ENCODE data around the gene ZBTB20.

The ZBTB20 gene

GRCh38 chr3:114884213-114884923 lies 262.7 kb downstream of the ZBTB20 start:
- Histone ChIP-seq H3K9ac (ENCODE audit: low read length) (peak overlapping the region; percentile 42; the same call in 1 of the 2 replicates), H3K4me1 (ENCODE audit: low read length) (peaks cover 36% of the 10 kb centered on the region), H4K20me1 (ENCODE audit: insufficient read depth, low read length) (no peaks in the 10 kb centered on the region), H3K9me3 (ENCODE audit: insufficient read depth, low read length) (no peaks in the 10 kb centered on the region), H3K4me2 (ENCODE audit: low read length) (peak overlapping the region; percentile 83), H3K4me3 (ENCODE audit: low read length) (peak overlapping the region; percentile 65), H3K27me3 (ENCODE audit: low read depth, low read length) (peaks cover 13% of the 10 kb centered on the region; the same call in 1 of the 2 replicates), H3K27ac (ENCODE audit: low read length) (peak overlapping the region; percentile 82), H2AFZ (ENCODE audit: low read depth, low read length) (peak overlapping the region; percentile 88), H3K36me3 (replicated peaks; ENCODE audit: low read depth, low read length) (no peaks in the 10 kb centered on the region), H3K79me2 (ENCODE audit: low read length) (no peaks in the 10 kb centered on the region)
- TF ChIP-seq EZH2phosphoT487 (IDR thresholded peaks at IDR 0.05; ENCODE audit: low read depth): no peak
- TF ChIP-seq, protein P1, sequence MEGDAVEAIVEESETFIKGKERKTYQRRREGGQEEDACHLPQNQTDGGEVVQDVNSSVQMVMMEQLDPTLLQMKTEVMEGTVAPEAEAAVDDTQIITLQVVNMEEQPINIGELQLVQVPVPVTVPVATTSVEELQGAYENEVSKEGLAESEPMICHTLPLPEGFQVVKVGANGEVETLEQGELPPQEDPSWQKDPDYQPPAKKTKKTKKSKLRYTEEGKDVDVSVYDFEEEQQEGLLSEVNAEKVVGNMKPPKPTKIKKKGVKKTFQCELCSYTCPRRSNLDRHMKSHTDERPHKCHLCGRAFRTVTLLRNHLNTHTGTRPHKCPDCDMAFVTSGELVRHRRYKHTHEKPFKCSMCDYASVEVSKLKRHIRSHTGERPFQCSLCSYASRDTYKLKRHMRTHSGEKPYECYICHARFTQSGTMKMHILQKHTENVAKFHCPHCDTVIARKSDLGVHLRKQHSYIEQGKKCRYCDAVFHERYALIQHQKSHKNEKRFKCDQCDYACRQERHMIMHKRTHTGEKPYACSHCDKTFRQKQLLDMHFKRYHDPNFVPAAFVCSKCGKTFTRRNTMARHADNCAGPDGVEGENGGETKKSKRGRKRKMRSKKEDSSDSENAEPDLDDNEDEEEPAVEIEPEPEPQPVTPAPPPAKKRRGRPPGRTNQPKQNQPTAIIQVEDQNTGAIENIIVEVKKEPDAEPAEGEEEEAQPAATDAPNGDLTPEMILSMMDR (IDR thresholded peaks at IDR 0.05; ENCODE audit: low read depth, low read length): no peak

GRCh38 chr3:114880078-114880477 lies 267.0 kb downstream of the ZBTB20 start:
- no peak for TF ChIP-seq EZH2phosphoT487 (IDR thresholded peaks at IDR 0.05; ENCODE audit: low read depth)
- TF ChIP-seq, protein P1 (IDR thresholded peaks at IDR 0.05; ENCODE audit: low read depth, low read length): no peak
- Histone ChIP-seq H3K79me2 (ENCODE audit: low read length) (no peaks in the 10 kb centered on the region), H3K4me2 (ENCODE audit: low read length) (peak overlapping the region; percentile 54), H3K9me3 (ENCODE audit: insufficient read depth, low read length) (no peaks in the 10 kb centered on the region), H3K4me1 (ENCODE audit: low read length) (peaks cover 41% of the 10 kb centered on the region), H3K4me3 (ENCODE audit: low read length) (no peak overlapping the region), H3K9ac (ENCODE audit: low read length) (no peak overlapping the region), H3K36me3 (replicated peaks; ENCODE audit: low read depth, low read length) (no peaks in the 10 kb centered on the region), H3K27ac (ENCODE audit: low read length) (no peak overlapping the region), H3K27me3 (ENCODE audit: low read depth, low read length) (peaks cover 39% of the 10 kb centered on the region), H2AFZ (ENCODE audit: low read depth, low read length) (no peak overlapping the region), H4K20me1 (ENCODE audit: insufficient read depth, low read length) (no peaks in the 10 kb centered on the region)

DNA sequence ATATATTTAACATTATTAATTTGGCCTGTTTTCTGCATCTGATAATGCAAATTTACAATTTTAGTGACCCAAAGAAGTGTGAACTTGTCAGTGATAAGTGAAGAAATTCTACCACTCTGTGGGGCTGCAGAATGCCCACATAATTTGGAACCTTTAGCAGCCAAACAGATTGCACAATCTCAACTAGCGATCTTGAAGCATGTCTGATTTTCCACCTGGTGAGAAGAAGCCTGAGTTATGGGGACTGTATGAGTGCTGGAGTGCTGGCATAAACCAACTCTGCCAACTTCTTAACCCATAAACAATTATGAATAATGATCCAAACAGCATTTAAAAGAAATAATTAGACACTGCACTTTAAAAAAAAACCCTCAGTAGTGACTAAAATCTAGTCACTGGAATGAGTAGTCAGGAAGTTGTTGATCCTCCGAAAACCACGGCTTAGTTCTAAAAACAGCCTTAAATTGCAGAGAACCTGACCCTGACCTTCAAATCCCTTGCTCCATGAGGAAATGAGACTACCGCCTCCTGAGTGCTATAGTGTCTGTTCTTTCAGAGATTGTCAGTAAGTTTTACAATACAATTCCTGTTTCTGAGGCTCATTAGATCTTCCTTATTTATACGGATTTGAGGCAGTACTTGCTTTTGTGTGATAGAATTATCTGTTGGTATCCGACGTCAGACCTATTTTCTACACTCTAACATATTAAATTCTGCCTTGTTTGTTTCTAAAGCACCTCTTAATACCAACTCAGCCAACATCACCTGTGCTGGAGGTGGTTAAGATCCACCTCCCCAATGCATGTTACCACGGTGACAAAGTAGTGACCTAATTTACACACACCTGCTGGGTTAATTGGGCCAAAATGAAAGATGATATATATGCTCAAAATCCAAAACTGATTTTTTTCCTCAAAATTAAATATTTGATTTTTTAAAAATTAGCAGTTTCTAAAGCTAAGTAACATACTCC lies 267.7 kb downstream of the ZBTB20 start:
- TF ChIP-seq, protein P1 (IDR thresholded peaks at IDR 0.05; ENCODE audit: low read depth, low read length): no peak
- TF ChIP-seq EZH2phosphoT487 (IDR thresholded peaks at IDR 0.05; ENCODE audit: low read depth): peak; percentile 52; the same call in 1 of the 2 replicates
- H3K4me2 ChIP-seq (ENCODE audit: low read length): peak overlapping the region; percentile 54
- H3K9ac ChIP-seq (ENCODE audit: low read length): no peak overlapping the region
- no peak overlapping the region for H3K27ac ChIP-seq (ENCODE audit: low read length)
- no peaks in the 10 kb centered on the region for H3K9me3 ChIP-seq (ENCODE audit: insufficient read depth, low read length)
- no peaks in the 10 kb centered on the region for H3K79me2 ChIP-seq (ENCODE audit: low read length)
- no peaks in the 10 kb centered on the region for H4K20me1 ChIP-seq (ENCODE audit: insufficient read depth, low read length)
- H3K4me3 ChIP-seq (ENCODE audit: low read length): peak overlapping the region; percentile 28
- H3K36me3 ChIP-seq (replicated peaks; ENCODE audit: low read depth, low read length): no peaks in the 10 kb centered on the region
- peaks cover 34% of the 10 kb centered on the region for H3K4me1 ChIP-seq (ENCODE audit: low read length)
- peaks cover 36% of the 10 kb centered on the region for H3K27me3 ChIP-seq (ENCODE audit: low read depth, low read length)
- no peak overlapping the region for H2AFZ ChIP-seq (ENCODE audit: low read depth, low read length)

Data from OCI-LY3 (cell line).